ENCODE results near the gene MAP2K7.

The MAP2K7 gene

GRCh38 chr19:7962644-7963268, 59.1 kb downstream of the MAP2K7 start:
- DNase-seq (ENCODE audit: low read depth in 2 of 2), result no peak

- no peak for DNase-seq (ENCODE audit: low read depth in 2 of 2)
These were observed 59.9 kb downstream of the MAP2K7 start for GRCh38 chr19:7963566-7963965.
